ENCODE results near the gene FAM83E. TPM values are rescaled to one million over a fixed set of nuclear protein-coding genes. Genes with fewer than 3 reads are reported as not detected.

Gene FAM83E
- total and polyA plus RNA-seq, 2 of the 8 experiments (the other 6 are each of a cell fraction or from before 2014, with no cell fraction given) = 1.8 to 5.3 TPM

GRCh38 chr19:48660852-48661710 lies 46.2 kb upstream of the FAM83E start:
- no peaks in the 10 kb centered on the region; a peak in 2 of 4 replicates for H3K9me3 ChIP-seq (ENCODE audit: insufficient read depth in 2 of 2, low read depth in 1 of 2, low read length in 1 of 2)
- H4K20me1 ChIP-seq (replicated peaks in 1 of 2; ENCODE audit: control insufficient read depth in 1 of 2, insufficient read depth in 2 of 2, low read length in 2 of 2) = no peaks in the 10 kb centered on the region
- no peak overlapping the region for H3K18ac ChIP-seq (ENCODE audit: extremely low read depth, low read length)
- H3K23ac ChIP-seq (ENCODE audit: insufficient read length) = no peak overlapping the region
- H3K79me1 ChIP-seq (ENCODE audit: low read depth, low read length) = no peaks in the 10 kb centered on the region
- WGBS, 2 experiments (ENCODE audit: extremely low coverage in 1 of 2, insufficient coverage in 1 of 2, insufficient read length in 1 of 2, insufficient replicate concordance in 2 of 2, low coverage in 1 of 2, low lambda C conversion rate in 2 of 2, missing lambda C conversion rate in 1 of 2) = 88% methylated on average over 34 of the region's 35 CpGs; no CpG with 5 or more reads in 1 of the 2 experiments
- ChIA-PET CTCF (ENCODE audit: partially characterized antibody) (interaction anchor here (1.5 kb wide), 1 partner anchor 15 kb away, joined by 4 read pairs; the partner anchor contains the start of gene CA11), POLR2A (ENCODE audit: partially characterized antibody) (no interaction called here)
- H3K4ac ChIP-seq (replicated peaks; ENCODE audit: insufficient read length, low read depth, low read length) = no peak overlapping the region
- H3K23me2 ChIP-seq (ENCODE audit: low read depth, low read length) = no peaks in the 10 kb centered on the region
- no peak overlapping the region for H4K91ac ChIP-seq (replicated peaks; ENCODE audit: insufficient read length, low read length)
- H3K4me2 ChIP-seq (ENCODE audit: insufficient read depth in 1 of 2, low read depth in 2 of 2, low read length in 2 of 2) = no peak overlapping the region
- no peak overlapping the region for H2AFZ ChIP-seq (ENCODE audit: low read length)
- H4K5ac ChIP-seq (ENCODE audit: insufficient read length, low read depth, low read length) = no peak overlapping the region
- no peak overlapping the region for H3K14ac ChIP-seq (ENCODE audit: insufficient read length)
- no peak overlapping the region for H2AK5ac ChIP-seq (ENCODE audit: low read depth, low read length)
- no peak overlapping the region for H3K56ac ChIP-seq (replicated peaks; ENCODE audit: insufficient read length, low read depth, low read length)
- H4K8ac ChIP-seq (ENCODE audit: extremely low read depth, insufficient read depth, low read length) = no peak overlapping the region
- no peak overlapping the region for H2BK20ac ChIP-seq (ENCODE audit: low read length)
- H3K79me2 ChIP-seq (ENCODE audit: control insufficient read depth in 1 of 2, insufficient read depth in 2 of 2, low read length in 2 of 2) = no peaks in the 10 kb centered on the region
- no peak overlapping the region for H2BK5ac ChIP-seq (ENCODE audit: low read depth, low read length)
- H3K27ac ChIP-seq (ENCODE audit: low read depth, low read length) = no peak overlapping the region
- H2BK120ac ChIP-seq (replicated peaks; ENCODE audit: low read depth, low read length) = no peak overlapping the region
- H2BK15ac ChIP-seq (ENCODE audit: low read length) = 0 out of 2 replicates have a peak overlapping the region, but pooled peaks have one; percentile 29
- no peak overlapping the region for H3K4me3 ChIP-seq (ENCODE audit: extremely low read depth in 1 of 4, insufficient read depth in 2 of 4, low read depth in 3 of 4, low read length in 4 of 4)
- FAIRE-seq (peak; percentile 99), DNase-seq (ENCODE audit: low read depth in 1 of 2, low spot score in 2 of 2) (peak in 1 of 2 experiments; percentile 84)
- no peaks in the 10 kb centered on the region for H3K36me3 ChIP-seq (ENCODE audit: control insufficient read depth in 2 of 4, insufficient read depth in 4 of 4, low read length in 3 of 4)
- H3K27me3 ChIP-seq (replicated peaks in 1 of 4; ENCODE audit: control insufficient read depth in 3 of 4, extremely low read depth in 1 of 4, insufficient read depth in 3 of 4, low read length in 3 of 4) = no peaks in the 10 kb centered on the region; a peak in 1 of 7 replicates
- no peak overlapping the region for H3K9ac ChIP-seq (replicated peaks in 1 of 4; ENCODE audit: extremely low read depth in 1 of 4, low read depth in 3 of 4, low read length in 3 of 4)
- peaks cover 0 to 3% (median 0%) of the 10 kb centered on the region in 4 experiments; a peak in 1 of 7 replicates for H3K4me1 ChIP-seq (replicated peaks in 1 of 4; ENCODE audit: control insufficient read depth in 3 of 4, insufficient read depth in 4 of 4, low read length in 3 of 4)
- H2BK12ac ChIP-seq (ENCODE audit: low read depth, low read length) = peak overlapping the region; percentile 28
- no peak for TF ChIP-seq USF2 (IDR thresholded peaks at IDR 0.05; ENCODE audit: low read length)
- TF ChIP-seq JUN (IDR thresholded peaks at IDR 0.05; ENCODE audit: low read depth, low read length) = no peak
- TF ChIP-seq EZH2 (IDR thresholded peaks at IDR 0.05; ENCODE audit: low read depth, low read length, severe bottlenecking) = no peak
- no peak for TF ChIP-seq ASH2L (IDR thresholded peaks at IDR 0.05; ENCODE audit: low read length)
- TF ChIP-seq SIN3A (conservative IDR thresholded peaks at IDR 0.05 in 1 of 2, IDR thresholded peaks at IDR 0.05 in 1 of 2; ENCODE audit: low read depth in 1 of 2, low read length in 2 of 2) = no peak
- TF ChIP-seq HDAC6 (IDR thresholded peaks at IDR 0.05; ENCODE audit: low read depth, low read length) = no peak
- no peak for TF ChIP-seq TBP (IDR thresholded peaks at IDR 0.05; ENCODE audit: low read depth, low read length)
- TF ChIP-seq ATF3 (IDR thresholded peaks at IDR 0.05; ENCODE audit: insufficient read depth, low read depth, low read length) = no peak
- TF ChIP-seq SP1 (IDR thresholded peaks at IDR 0.05; ENCODE audit: low read depth, low read length) = peak; percentile 58
